Measurements from ENCODE around the gene EDIL3.
"Not testable (repeated sequence)": the region's sequence is repeated elsewhere in the genome, so short reads cannot be mapped to it uniquely, and the experiment has no call there.

Gene EDIL3

GRCh38 chr5:84379749-84380148 is 4.9 kb downstream of the EDIL3 start:
- in situ Hi-C loops (cut with MboI; ENCODE audit: low sequenced_read_pairs): no loop called here

- in situ Hi-C loops (cut with MboI; ENCODE audit: low sequenced_read_pairs): no loop called here
These were observed 5.7 kb downstream of the EDIL3 start for GRCh38 chr5:84378961-84379360.

DNA sequence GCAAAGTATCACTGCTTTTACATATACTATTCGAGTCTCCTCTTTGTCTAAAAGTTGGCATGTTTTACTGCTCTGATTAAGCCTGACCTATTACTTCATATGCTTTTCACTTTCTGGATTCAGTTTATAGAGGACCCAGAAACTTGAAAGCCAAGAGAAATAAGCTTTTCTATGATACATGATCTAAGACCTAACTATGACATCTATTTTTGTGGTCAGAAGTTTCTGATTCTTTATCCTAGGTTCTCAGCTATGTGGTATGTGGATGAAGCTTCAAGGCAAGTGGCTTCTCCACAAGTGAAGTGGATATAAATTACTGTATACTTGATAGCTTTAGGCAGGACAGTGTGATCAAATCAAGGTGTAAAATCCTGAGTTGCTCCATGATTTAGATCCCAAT is 6.3 kb downstream of the EDIL3 start:
- in situ Hi-C loops (cut with MboI; ENCODE audit: low sequenced_read_pairs): no loop called here

DNA sequence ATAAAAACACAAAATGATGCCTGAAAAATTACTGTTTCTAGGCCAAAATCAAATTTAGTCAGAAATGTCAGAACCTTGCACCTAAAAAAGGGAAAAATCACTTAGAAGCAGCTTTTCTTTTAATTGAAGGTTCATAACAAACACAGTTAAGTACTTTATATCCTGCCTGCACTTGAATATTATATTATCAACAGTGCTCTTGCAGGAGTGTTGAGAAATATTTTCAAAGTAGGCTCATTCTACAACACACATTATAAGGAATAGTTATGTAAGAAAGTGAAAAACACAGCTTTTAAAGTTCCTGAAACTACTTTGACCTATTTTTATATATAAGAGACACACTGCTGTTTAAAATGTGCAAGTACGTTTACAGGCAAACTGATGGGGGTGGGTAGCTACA is 8.3 kb downstream of the EDIL3 start:
- in situ Hi-C loops (cut with MboI; ENCODE audit: low sequenced_read_pairs): no loop called here

- in situ Hi-C loops (cut with MboI; ENCODE audit: low sequenced_read_pairs): no loop called here
These were observed 10.1 kb downstream of the EDIL3 start for GRCh38 chr5:84374568-84374967.

- in situ Hi-C loops (cut with MboI; ENCODE audit: low sequenced_read_pairs): no loop called here
These were observed 11.2 kb downstream of the EDIL3 start for GRCh38 chr5:84373506-84373905.

- in situ Hi-C loops (cut with MboI; ENCODE audit: low sequenced_read_pairs): no loop called here
These were observed 12.5 kb downstream of the EDIL3 start for GRCh38 chr5:84372066-84372695.

GRCh38 chr5:84370176-84370575 is 14.5 kb downstream of the EDIL3 start:
- in situ Hi-C loops (cut with MboI; ENCODE audit: low sequenced_read_pairs): no loop called here

GRCh38 chr5:84364043-84364442 is 20.6 kb downstream of the EDIL3 start:
- in situ Hi-C loops (cut with MboI; ENCODE audit: low sequenced_read_pairs): no loop called here

DNA sequence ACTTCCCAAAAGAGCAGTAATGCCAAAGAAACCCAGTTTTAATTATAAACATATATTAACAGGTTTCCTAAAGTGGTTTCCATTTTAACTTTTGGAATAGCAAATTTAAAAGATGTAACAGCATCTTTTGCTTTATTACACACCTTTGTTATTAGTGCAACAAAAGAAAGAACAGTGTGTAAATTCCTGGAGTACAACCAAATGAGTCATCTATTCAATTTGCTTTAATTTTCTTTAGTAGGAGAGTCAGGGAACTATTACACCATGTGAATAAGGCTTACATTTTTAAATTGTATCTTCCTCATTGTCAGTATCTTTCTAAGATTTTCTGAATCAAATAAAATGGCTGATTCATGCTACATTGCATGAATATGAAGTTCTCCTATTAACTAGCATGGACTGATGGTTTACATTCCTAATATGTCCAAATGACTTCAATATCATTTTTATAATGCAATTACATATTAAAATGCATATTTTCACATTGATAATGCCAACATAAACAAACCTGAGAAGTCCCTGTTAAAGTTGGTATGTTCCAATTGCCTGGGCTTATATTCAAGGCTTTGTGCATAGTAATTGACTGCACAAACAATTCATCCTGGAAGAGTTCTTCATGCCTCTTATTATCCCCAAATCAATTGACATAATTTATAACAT is 22.5 kb downstream of the EDIL3 start:
- in situ Hi-C loops (cut with MboI; ENCODE audit: low sequenced_read_pairs): no loop called here

DNA sequence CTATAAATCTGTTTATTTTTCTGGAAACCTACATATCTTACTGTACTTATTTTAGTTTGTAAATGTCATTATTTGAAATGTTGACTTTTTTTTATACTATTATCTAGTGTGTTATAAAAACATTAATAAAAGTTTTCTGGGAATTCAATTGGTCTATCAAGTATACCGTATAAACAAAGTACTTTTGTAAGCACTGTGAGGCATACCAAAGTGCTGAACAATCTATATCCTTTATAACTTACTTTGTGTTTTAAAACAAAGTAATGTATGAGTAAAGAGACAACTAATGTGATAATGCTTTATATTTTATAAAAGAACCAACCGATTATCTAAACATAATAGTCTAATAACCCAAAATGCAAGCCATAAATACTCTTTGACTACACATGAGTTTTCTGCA is 23.1 kb downstream of the EDIL3 start:
- in situ Hi-C loops (cut with MboI; ENCODE audit: low sequenced_read_pairs): no loop called here

DNA sequence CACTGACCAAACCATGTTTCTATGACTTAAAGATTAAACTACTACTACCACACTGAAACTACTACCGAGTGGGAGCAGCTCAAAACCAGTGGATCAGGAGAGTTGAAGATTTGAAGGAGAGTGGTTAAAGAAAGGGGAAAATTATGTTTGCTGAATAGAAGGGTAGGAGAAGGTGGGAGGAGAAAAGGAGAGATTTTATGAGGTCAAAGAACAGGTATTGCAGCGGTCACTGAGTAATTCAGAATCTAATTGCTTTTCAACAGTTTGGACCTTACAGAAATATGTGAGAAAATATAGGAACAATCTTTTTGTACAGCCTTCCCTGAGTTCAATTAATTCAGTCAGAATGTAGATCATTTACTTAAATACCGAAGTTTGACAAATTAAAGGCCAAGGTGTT is 24.6 kb downstream of the EDIL3 start:
- in situ Hi-C loops (cut with MboI; ENCODE audit: low sequenced_read_pairs): no loop called here

- in situ Hi-C loops (cut with MboI; ENCODE audit: low sequenced_read_pairs): no loop called here
These were observed 30.6 kb downstream of the EDIL3 start for GRCh38 chr5:84354101-84354500.

GRCh38 chr5:84344788-84345187 is 39.9 kb downstream of the EDIL3 start:
- in situ Hi-C loops (cut with MboI; ENCODE audit: low sequenced_read_pairs): no loop called here

- in situ Hi-C loops (cut with MboI; ENCODE audit: low sequenced_read_pairs): no loop called here
These were observed 41.5 kb downstream of the EDIL3 start for GRCh38 chr5:84343171-84343570.

- in situ Hi-C loops (cut with MboI; ENCODE audit: low sequenced_read_pairs): no loop called here
These were observed 52.6 kb downstream of the EDIL3 start for GRCh38 chr5:84332106-84332505.

- in situ Hi-C loops (cut with MboI; ENCODE audit: low sequenced_read_pairs): no loop called here
These were observed 57.1 kb downstream of the EDIL3 start for GRCh38 chr5:84327591-84327990.

DNA sequence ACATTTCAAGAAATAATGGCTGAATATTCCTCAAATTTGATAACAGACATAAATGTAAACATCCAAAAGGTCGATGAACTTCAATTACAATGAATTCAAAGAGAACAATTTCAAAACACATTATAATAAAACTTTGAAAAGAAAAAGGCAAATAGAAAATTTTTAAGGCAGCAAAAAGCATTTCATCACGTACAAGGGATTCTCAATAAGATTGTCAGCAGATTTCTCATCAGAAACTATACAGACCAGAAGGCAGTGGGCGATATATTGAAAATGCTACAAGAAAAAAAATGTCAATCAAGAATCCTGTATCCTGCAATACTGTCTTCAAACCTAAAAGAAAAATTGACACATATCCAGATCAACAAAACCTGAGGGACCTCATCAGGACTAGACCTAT is 62.0 kb downstream of the EDIL3 start:
- in situ Hi-C loops (cut with MboI; ENCODE audit: low sequenced_read_pairs): no loop called here

GRCh38 chr5:84317826-84318225 is 66.9 kb downstream of the EDIL3 start:
- in situ Hi-C loops (cut with MboI; ENCODE audit: low sequenced_read_pairs): not testable (repeated sequence)

GRCh38 chr5:84312280-84312679 is 72.4 kb downstream of the EDIL3 start:
- in situ Hi-C loops (cut with MboI; ENCODE audit: low sequenced_read_pairs): not testable (repeated sequence)

GRCh38 chr5:84309850-84310249 is 74.8 kb downstream of the EDIL3 start:
- in situ Hi-C loops (cut with MboI; ENCODE audit: low sequenced_read_pairs): not testable (repeated sequence)

GRCh38 chr5:84306601-84307000 is 78.1 kb downstream of the EDIL3 start:
- in situ Hi-C loops (cut with MboI; ENCODE audit: low sequenced_read_pairs): no loop called here

GRCh38 chr5:84304599-84304998 is 80.1 kb downstream of the EDIL3 start:
- in situ Hi-C loops (cut with MboI; ENCODE audit: low sequenced_read_pairs): no loop called here

Measured in HL-60/S4 treated with phorbol 12-myristate 13-acetate at 8.2 ng/mL for 4 days and 3 days (cell line).